ENCODE results near the gene RASAL3.
"Not testable (repeated sequence)": the region's sequence is repeated elsewhere in the genome, so short reads cannot be mapped to it uniquely, and the experiment has no call there.

Gene RASAL3

DNA sequence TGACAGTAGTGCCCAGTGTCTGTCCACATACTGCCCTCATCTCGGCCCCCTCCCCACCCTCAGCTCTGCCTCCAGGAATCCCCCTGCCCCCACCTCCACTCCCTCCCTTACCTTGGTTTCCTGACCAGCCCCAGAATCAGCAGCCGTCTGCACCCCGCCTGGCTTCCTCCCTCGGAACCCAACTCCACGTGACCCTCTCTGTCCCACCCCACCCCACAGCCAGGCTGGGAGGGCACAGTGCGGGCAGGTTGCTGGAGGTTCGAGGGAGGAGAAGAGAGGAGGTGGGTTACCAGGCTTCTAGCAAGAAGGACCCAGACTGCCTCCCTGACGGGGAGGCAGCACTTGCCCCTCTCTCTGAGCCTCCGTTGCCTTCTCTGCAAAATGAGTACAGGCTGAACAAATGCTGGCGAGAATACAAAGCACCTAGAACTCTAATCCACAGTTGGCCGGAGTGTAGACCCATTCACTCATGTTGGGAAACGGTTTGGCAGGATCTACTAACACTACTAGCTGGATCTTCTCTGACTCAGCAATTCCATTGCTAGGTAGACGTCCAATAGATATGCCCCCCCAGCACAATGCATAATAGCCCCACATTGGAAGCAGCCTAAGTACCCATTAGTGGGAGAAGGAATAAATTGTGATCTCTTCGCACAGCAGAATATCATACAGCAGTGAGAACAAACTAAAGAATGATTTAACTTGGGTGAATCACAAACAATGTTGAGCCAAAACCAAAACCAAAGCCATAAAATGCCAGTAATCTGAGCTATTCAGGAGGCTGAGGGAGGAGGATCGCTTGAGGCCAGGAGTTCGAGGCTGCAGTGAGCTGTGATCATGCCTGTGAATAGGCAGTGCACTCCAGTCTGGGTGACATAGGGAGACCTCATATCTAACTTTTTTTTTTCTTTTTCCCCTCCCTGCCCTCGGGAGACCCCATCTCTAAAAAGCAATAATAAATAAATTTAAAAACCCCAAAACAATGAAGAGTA, at the start of gene RASAL3:
TSS of gene RASAL3 (minus strand) at position 151 of the 992 bp plus-strand sequence. CDS start 186 bp downstream, outside the sequence.
- no peak for DNase-seq (ENCODE audit: low spot score)

DNA sequence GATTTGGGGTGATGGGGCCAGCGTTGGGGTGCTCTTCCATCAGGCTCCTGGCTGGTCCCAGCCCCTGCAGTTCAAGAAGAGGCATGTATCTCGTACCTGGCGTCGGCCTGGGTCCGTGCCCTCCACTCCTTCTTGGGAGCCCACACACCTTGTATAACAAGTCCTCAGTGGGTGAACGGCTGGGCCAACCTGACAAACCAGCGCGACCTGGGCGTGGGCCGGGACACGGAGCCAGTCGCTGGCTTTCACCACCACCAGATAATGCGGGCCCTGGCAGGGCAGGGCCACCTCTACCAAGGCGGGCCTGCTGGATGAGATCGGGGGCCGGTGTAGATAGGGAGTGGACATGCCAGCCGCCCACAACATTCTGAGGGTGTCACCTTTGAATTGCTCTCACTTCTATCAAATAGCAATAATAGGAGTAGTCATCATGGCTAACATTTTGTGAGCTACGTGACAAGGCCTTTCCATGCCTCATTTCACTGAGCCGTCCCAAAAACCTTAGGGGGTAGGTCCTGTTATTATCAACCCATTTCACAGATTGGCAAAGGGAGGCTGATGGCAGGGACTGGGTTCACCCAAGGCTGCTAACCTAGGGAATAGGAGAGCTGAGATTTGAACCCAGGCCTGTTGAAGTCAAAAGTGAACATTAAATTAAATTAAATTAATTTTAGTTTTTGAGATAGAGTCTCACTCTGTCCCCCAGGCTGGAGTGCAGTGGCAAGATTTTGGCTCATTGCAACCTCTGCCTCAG, 47.5 kb upstream of the RASAL3 start:
- no peak for DNase-seq (ENCODE audit: low spot score)

GRCh38 chr19:15508035-15508710, 43.8 kb upstream of the RASAL3 start, which contains the start of gene CYP4F22:
CYP4F22 (plus strand) TSS chr19:15508525; CDS start chr19:15525337, 16,812 bp downstream.
- no peak for DNase-seq (ENCODE audit: low spot score)

DNA sequence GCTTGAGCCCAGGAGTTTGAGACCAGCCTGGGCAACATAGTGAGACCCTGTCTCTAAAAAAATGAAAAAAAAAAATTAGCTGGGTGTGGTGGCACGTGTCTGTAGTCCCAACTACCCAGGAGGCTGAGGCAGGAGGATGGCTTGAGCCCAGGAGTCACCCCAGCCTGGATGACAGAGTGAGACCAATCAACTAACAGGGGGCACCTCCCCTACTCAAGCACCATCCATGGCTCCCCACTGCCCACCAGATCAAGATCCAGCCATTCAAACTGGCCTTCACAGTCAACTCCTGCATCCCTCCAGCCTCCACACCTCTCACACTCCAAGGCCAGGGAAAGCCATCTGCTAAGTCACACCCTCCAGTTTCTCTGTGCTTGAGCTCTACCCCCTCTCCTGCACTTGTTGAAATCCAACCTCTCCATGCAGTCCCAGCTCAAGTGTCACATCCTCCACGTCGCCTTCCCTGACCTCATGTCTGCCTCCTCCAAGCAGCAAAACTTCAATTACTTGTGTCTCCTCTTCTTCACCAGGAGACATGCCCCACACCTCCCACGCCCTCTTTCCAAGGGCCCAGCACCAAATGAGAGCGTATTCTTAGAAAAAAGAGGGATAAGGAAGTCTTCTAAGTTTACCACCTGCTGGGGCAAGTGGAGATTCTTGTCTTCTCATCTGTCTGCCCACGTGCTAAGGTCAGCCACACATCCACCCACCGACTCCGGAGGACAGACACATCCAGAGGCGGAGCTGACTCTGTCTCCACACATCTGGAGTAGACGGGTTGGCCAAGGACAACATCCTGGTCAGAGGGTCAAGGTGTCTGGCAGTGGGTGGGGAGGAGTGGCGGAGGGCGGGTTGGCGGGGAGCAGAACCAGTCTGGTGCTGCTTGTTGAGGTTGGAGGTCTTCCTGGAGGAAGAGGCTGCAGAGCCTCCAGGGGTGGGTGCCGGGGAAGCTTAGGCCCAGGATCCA, 43.0 kb upstream of the RASAL3 start:
- no peak for DNase-seq (ENCODE audit: low spot score)

DNA sequence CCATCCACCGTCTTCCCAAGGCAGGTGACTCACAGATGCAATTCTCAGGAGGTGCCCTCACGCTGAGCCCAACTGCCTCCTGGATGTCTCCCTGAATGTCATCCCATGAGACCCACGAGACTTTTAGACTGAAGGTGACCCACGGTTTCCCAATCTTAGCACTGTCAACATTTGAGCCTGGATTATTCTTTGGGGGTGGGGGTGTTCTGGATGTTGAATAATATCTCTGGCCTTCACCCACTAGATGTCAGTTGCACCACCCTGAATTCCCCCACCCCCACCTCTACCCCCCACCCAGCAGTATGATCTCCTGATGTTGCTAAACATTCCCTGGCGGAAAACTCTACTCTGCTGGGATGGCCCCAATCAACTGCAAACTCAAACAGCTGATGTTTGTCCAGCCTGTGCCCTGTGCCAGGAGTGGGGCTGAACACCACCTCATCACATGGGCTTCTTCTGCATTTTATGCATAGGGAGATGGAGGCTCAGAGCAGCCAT, 41.8 kb upstream of the RASAL3 start:
- DNase-seq (ENCODE audit: low spot score), result no peak

DNA sequence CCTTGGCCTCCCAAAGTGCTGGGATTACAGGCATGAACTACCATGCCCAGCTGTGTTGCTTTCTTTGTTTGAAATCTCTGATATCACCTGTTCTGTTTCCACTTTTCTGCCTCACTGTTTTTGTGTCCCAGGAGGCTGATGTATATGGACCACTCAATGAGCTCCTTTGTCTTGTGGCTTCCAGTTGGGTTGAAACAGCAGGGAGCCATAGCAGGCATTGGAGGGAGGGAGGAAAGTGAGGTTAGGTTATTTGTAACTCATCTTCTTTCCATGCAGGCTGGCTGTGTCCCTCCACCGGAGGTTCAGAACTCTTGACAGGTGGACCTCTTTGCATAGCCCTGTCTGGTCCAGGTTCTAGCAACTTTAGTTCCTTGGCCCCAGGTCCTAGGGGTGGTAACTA, 37.9 kb upstream of the RASAL3 start:
- DNase-seq (ENCODE audit: low spot score), result no peak

DNA sequence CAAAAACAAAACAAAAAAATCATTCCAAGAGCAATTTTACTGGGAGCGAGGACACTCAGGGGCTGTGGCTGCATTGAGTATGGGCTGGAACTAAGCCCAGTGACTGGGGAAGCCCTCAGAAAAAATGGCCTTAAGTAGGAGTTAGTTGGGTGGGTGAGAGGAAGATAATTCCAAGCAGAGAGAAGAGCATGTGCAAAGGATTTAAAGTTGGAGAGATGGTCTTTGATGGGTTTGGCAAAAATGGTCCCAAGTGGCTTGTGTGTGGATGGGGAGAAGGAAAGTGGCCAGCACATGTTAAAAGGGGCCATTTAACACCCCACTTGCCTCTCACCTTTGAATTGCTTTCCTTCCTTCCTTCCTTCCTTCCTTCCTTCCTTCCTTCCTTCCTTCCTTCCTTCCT, 37.3 kb upstream of the RASAL3 start:
- DNase-seq (ENCODE audit: low spot score), result no peak

- no peak for DNase-seq (ENCODE audit: low spot score)
Measured at GRCh38 chr19:15498910-15499309, 34.6 kb upstream of the RASAL3 start.

- DNase-seq (ENCODE audit: low spot score), result no peak
Measured at GRCh38 chr19:15498156-15498858, 34.0 kb upstream of the RASAL3 start.

DNA sequence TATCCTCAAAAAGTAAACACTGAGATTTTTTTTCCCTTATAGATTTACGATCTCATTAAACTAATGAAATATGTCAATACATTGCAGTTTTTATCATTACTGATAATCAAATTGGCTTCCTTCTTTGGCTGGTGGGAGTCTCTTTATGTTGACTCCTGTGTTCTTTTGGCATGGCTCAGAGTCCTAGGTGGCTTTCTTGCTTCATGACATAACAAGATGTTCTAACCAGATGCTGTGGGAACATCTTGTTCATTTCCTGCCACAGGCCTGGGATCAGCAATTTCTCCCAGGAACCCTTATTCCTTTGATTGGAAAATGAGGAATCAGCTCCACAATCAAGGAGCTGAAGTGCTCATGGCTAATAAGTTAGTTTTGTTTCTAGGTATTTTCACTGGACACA, 30.8 kb upstream of the RASAL3 start:
- DNase-seq (ENCODE audit: low spot score), result no peak

DNA sequence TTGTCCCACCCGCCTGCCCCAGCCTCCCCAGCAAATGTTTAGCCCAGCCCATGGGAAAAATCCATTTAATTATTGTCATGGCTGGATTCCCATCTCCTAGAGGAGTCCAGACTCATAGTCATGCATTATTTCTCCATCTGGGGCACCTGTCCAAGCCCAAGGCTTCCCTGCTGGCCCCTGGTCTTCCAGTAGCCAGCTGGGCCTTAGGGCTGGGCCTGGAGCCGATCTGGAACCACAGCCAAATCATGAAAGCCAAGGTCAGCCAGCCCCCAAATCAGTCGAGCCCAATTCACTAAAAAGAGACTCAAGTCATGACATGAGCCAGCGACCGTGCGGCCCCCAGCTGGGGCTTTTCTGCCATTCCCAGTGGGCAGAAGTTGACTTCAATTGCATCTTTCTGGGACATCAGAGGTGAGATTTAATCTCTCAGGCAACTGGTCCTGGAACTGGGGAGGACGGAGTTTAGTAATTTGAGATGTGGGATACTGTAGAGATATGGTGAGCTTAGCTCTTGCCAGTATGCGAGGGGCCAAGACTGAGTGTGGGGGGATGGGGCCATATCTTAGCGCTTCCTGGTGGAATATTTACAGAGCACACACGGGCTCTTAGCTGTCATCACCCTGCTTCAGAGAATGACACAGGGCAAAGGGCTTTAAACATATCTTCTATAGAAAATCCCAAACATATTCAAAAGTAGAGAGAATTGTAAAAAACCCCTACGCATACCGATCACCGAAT, 24.3 kb upstream of the RASAL3 start:
- DNase-seq (ENCODE audit: low spot score), result no peak

DNA sequence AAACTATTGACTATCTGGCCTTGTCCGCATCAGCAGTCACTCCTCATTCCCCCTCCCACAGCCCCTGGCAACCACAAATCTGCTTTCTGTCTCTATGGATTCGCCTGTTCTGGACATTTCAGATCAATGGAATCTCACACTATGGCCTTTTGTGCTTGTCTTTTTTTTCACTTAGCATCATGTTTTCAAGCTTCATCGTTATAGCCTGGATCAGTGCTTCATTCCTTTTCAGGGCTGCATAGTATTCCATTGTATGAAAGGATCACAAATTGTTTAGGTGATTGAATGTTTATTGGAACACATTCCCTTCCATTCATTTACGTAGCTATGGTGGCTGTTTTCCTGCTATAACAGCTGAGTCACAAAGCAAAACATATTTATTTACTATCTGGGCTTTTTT, 22.7 kb upstream of the RASAL3 start:
- no peak for DNase-seq (ENCODE audit: low spot score)

GRCh38 chr19:15485768-15486167, 21.4 kb upstream of the RASAL3 start:
- not testable (repeated sequence) for DNase-seq (ENCODE audit: low spot score)

DNA sequence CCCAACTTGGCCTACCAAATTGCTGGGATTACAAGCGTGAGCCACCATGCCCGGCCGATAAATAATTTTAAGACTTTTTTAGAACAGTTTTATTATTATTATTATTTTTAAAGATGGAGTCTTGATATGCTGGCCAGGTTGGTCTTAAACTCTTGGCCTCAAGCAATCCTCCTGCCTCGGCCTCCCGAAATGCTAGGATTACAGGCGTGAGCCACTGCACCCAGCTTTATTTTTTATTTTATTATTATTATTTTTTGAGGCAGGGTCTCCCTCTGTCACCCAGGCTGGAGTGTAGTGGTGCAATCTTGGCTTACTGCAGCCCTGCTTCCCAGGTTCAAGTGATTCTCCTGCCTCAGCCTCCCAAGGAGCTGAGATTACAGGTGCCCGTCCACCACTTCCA, 16.7 kb upstream of the RASAL3 start:
- DNase-seq (ENCODE audit: low spot score), result not testable (repeated sequence)

DNA sequence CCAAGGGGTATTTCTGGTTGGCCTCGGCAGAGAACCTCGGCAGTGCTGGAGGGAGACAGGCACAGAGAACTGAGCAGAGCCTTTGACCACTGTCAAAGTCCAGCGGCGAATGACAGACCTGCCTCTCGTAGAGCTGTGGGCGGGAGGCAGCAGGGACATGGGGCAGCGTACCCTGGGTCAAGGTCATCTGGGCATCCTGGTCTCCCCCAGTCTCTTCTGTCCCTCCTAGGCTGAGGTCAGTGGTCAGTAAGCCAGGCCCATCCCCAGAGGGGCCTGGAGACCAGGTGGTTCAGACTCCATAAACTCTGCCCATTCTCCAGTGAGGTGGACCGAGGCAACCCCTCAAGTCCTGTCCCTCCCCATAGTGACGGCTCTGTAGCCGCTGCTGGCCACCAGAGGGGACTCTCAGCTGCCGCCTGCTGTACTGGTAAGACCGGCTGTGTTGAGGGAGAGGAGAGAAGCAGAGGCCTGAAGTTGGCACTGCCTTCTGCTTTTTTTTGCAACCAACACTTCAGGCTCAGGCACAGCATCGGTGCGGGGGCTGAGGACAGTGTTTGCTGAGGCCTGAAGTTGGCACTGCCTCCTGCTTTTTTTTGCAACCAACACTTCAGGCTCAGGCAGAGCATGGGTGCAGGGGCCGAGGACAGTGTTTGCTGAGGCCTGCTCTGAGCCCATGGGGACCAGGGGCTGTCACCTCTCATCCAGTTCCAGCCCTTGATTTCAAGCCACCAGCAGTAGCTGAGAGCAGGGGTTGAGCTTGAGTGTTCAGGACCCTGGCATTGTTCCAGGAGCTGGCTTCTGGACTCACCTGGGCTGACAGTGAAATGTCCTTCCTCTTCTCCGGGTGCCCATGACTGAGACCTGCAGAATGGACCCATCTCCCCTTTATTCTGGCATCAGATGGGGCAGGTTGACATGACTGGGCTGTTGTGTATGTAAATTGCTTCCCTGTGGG, 15.3 kb upstream of the RASAL3 start, which contains the start of gene PGLYRP2:
TSS of gene PGLYRP2 (minus strand) at position 111 of the 955 bp plus-strand sequence. CDS start 130 bp downstream, outside the sequence.
- DNase-seq (ENCODE audit: low spot score), result no peak

DNA sequence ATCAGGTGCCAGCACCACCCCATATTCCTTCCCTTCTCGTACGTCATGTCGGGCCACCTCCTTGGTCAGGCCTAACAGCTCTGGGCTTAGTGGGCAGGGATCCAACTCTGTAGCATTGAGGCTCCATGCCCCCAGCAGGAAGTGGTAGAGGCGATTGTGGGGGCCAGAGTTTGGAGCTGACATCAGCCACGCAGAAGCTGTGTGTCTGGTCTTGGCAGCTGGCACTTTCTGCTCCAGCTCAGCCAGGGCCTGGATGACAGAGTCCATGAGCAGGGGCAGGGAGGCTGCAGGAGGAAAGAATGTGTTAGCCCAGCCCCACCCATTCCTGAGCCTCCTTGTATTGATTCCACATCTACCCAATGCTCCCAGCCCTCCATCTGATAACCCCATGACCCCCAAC, 12.0 kb upstream of the RASAL3 start:
- DNase-seq (ENCODE audit: low spot score), result no peak

DNA sequence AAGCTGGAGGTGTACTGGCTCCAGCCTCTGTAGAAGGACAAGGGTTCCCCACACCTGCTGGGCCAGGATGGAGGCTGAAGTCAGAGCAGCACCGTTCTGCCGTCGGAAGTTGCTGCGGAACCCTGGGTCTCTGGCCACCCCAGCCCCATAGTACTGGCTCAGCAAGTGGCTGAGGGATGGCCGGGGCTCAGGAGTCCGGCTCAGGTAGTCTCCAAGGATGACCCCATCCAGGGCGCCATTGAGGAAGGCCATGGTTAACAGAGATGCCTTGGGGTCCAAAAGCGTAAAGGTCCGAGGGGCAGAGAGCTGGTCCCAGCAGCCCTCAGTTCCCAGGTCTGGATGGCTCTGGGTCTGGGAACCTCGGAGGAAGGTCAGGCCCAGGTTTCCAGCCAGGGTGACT, 11.3 kb upstream of the RASAL3 start:
- DNase-seq (ENCODE audit: low spot score), result no peak

DNA sequence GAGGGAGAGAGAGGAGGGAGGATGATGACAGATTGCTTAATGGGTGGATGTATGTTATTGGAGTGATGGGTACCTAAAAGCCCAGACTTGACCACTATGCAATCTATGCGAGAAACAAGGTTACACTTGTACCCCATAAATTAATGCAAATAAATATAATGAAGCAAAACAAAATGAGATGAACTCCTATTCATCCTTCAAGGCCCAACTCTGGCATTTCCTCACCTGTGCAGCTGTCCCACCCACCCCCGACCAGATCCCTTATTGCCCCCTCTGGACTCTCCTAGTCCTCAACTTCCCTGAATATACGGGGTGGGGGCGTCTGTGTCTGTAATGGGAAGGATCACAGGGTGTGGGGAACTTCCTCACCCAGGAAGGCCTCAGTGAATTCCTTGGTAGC, 10.8 kb upstream of the RASAL3 start:
- DNase-seq (ENCODE audit: low spot score), result no peak
